GM23338 (cell line): ENCODE data around the gene MAP4. TPM values are rescaled to one million over a fixed set of nuclear protein-coding genes. Genes with fewer than 3 reads are reported as not detected.
A peak's percentile ranks its signal among the peaks of the same experiment; 100 is the strongest.

Experiments used
- ATAC-seq: fragments of 200-7000 bp; cut with Tn5 transposase; 3 replicates; pipeline ENCODE4 v1.9.1; 2020
- DNase-seq: peaks from one replicate; pipeline ENCODE4 v3.0.0-alpha.2; 2015; ENCODE audit warnings: low spot score
- H2AFZ ChIP-seq: fragments of 200-600 bp; sonication (generic); 2 replicates; pipeline ENCODE4 v1.8.0; 2016; ENCODE audit warnings: antibody characterized with exemption, mild to moderate bottlenecking, moderate library complexity
- H3F3A ChIP-seq: fragments of 200-600 bp; sonication (generic); replicated peaks from 2 replicates; pipeline ENCODE4 v1.8.0; 2017; ENCODE audit warnings: antibody characterized with exemption, mixed run types, low read depth
- H3K27ac ChIP-seq: fragments of 200-600 bp; sonication (generic); 2 replicates; pipeline ENCODE4 v1.6.1; 2016; ENCODE audit warnings: low read depth
- H3K27me3 ChIP-seq: fragments of 200-600 bp; sonication (generic); 2 replicates; pipeline ENCODE4 v1.8.0; 2016; ENCODE audit warnings: mild to moderate bottlenecking, mixed run types, moderate library complexity; ENCODE audit not compliant: insufficient read depth
- H3K36me3 ChIP-seq: fragments of 200-600 bp; sonication (generic); 2 replicates; pipeline ENCODE4 v1.8.0; 2016; ENCODE audit warnings: mild to moderate bottlenecking; ENCODE audit not compliant: insufficient read depth
- H3K4me1 ChIP-seq: fragments of 200-600 bp; sonication (generic); 2 replicates; pipeline ENCODE4 v1.8.0; 2016; ENCODE audit warnings: mild to moderate bottlenecking, moderate library complexity; ENCODE audit not compliant: insufficient read depth
- H3K4me2 ChIP-seq: fragments of 200-600 bp; sonication (generic); 2 replicates; pipeline ENCODE4 v1.7.1; 2017; ENCODE audit warnings: mixed run types
- H3K4me3 ChIP-seq: fragments of 200-600 bp; sonication (generic); 2 replicates; pipeline ENCODE4 v1.6.1; 2016; ENCODE audit warnings: mixed run types
- H3K79me2 ChIP-seq: fragments of 200-600 bp; sonication (generic); replicated peaks from 2 replicates; pipeline ENCODE4 v1.8.0; 2017; ENCODE audit warnings: mild to moderate bottlenecking; ENCODE audit not compliant: insufficient read depth
- H3K9me2 ChIP-seq: fragments of 200-600 bp; sonication (generic); 2 replicates; pipeline ENCODE4 v1.8.0; 2017; ENCODE audit not compliant: insufficient read depth
- H4K20me1 ChIP-seq: fragments of 200-600 bp; sonication (generic); replicated peaks from 2 replicates; pipeline ENCODE4 v1.8.0; 2017; ENCODE audit warnings: mild to moderate bottlenecking; ENCODE audit not compliant: insufficient read depth
- H3K27ac Mint-ChIP-seq: 2 replicates; pipeline ENCODE4 v1.8.0; 2020; ENCODE audit warnings: inconsistent platforms, mild to moderate bottlenecking, moderate library complexity, mixed read lengths
- H3K27me3 Mint-ChIP-seq: 3 replicates; pipeline ENCODE4 v1.8.0; 2022; ENCODE audit warnings: low read depth, mild to moderate bottlenecking, moderate library complexity, mixed read lengths, inconsistent platforms; ENCODE audit not compliant: insufficient read depth, poor library complexity
- H3K36me3 Mint-ChIP-seq: 3 replicates; pipeline ENCODE4 v1.8.0; 2021; ENCODE audit warnings: low read depth, mild to moderate bottlenecking, inconsistent platforms, moderate library complexity, mixed read lengths
- H3K4me1 Mint-ChIP-seq: 3 replicates; pipeline ENCODE4 v1.8.0; 2020; ENCODE audit warnings: mild to moderate bottlenecking, inconsistent platforms, mixed read lengths
- H3K4me3 Mint-ChIP-seq: 3 replicates; pipeline ENCODE4 v1.8.0; 2021; ENCODE audit warnings: moderate library complexity, mild to moderate bottlenecking, inconsistent platforms, mixed read lengths
- H3K9me3 Mint-ChIP-seq: 3 replicates; pipeline ENCODE4 v1.8.0; 2020; ENCODE audit warnings: moderate library complexity, mild to moderate bottlenecking, inconsistent platforms, mixed read lengths
- CREB1 ChIP-seq: fragments of 250-450 bp; sonication (Bioruptor Pico); IDR thresholded peaks from 2 replicates; pipeline ENCODE4 v1.5.0; 2020; ENCODE audit warnings: low read depth, mild to moderate bottlenecking, moderate library complexity
- CTCF ChIP-seq, 2 experiments: fragments of 200-600 bp in 1 of 2; sonication (generic) in 1 of 2; conservative IDR thresholded peaks; 2 replicates each; pipeline versions ENCODE4 v1.5.1 to v1.6.1; 2016 to 2017; ENCODE audit warnings: antibody characterized with exemption in 2 of 2, low read depth in 2 of 2, mild to moderate bottlenecking in 2 of 2, moderate library complexity in 1 of 2
- POLR2AphosphoS5 ChIP-seq: IDR thresholded peaks from 2 replicates; pipeline ENCODE4 v1.6.1; 2016; ENCODE audit warnings: antibody characterized with exemption, low read depth
- REST ChIP-seq: IDR thresholded peaks from one replicate; pipeline ENCODE4 v1.6.1; 2018; ENCODE audit warnings: antibody characterized with exemption; ENCODE audit not compliant: unreplicated experiment
- ZNF114 ChIP-seq: fragments of 250-450 bp; sonication (Bioruptor Pico); IDR thresholded peaks from 2 replicates; pipeline ENCODE4 v1.5.0; 2020; ENCODE audit warnings: mild to moderate bottlenecking, moderate library complexity
- ZNF331 ChIP-seq: fragments of 250-450 bp; sonication (Bioruptor Pico); IDR thresholded peaks from 2 replicates; pipeline ENCODE4 v1.5.0; 2020; ENCODE audit warnings: low read depth, mild to moderate bottlenecking, moderate library complexity
- ZNF462 ChIP-seq: fragments of 250-450 bp; sonication (Bioruptor Pico); IDR thresholded peaks from 2 replicates; pipeline ENCODE4 v1.5.0; 2020; ENCODE audit warnings: mild to moderate bottlenecking, moderate library complexity
- polyA plus RNA-seq: library from polyadenylated mRNA; unstranded; fragments of >200 nt; fragmentation: Nextera tagmentation; extraction: Ambion mirVana; gene quantifications from 2 replicates; pipeline ENCODE4 v1.2.1, GENCODE V29; 2016
- total RNA-seq: library from RNA; depleted of rRNA; stranded (reverse); fragments of >200 nt; shearing (Covaris generic); gene quantifications from 2 replicates; pipeline ENCODE4 v1.2.3, GENCODE V29; 2014

Gene MAP4
- total and polyA plus RNA-seq, 2 experiments from 2014 or later, result 103 to 113 TPM

- Histone ChIP-seq H3K4me3 (no peak overlapping the region), H3K27ac (no peak overlapping the region), H3K27me3 (no peaks in the 10 kb centered on the region), H3K36me3 (no peaks in the 10 kb centered on the region), H3K4me1 (peaks cover 8% of the 10 kb centered on the region; the same call in 1 of the 2 replicates), H3K9me2 (no peaks in the 10 kb centered on the region), H3F3A (no peaks in the 10 kb centered on the region), H3K79me2 (peaks cover 69% of the 10 kb centered on the region), H3K4me2 (no peak overlapping the region), H4K20me1 (peaks cover 10% of the 10 kb centered on the region), H2AFZ (no peak overlapping the region)
- peak; percentile 90 for DNase-seq
- Mint-ChIP-seq H3K9me3 (no peaks in the 10 kb centered on the region), H3K27ac (no peak overlapping the region), H3K4me3 (no peak overlapping the region), H3K27me3 (no peaks in the 10 kb centered on the region), H3K4me1 (peaks cover 7% of the 10 kb centered on the region), H3K36me3 (peaks cover 8% of the 10 kb centered on the region; the same call in 2 of the 3 replicates)
- ATAC-seq, result peak; percentile 99
- TF ChIP-seq CREB1 (CRISPR knock-in tag), result no peak
- no peak for TF ChIP-seq POLR2AphosphoS5
- TF ChIP-seq ZNF114 (CRISPR knock-in tag), result no peak
- TF ChIP-seq REST, result no peak
- TF ChIP-seq CTCF (conservative IDR thresholded peaks at IDR 0.05; ENCODE audit: low read depth in 2 of 2), result peak; percentile 97 to 98
- TF ChIP-seq ZNF462 (CRISPR knock-in tag), result no peak
- TF ChIP-seq ZNF331, result no peak
Observed at GRCh38 chr3:47989981-47990440, 26.2 kb downstream of the MAP4 start.
